Mesenteric fat pad (tissue), 1 donor: Measurements from ENCODE around the gene CPA4. TPM values are rescaled to one million over a fixed set of nuclear protein-coding genes. Genes with fewer than 3 reads are reported as not detected.
"Not testable (repeated sequence)": the region's sequence is repeated elsewhere in the genome, so short reads cannot be mapped to it uniquely, and the experiment has no call there.

ENCODE experiments used
- DNase-seq: peaks from one replicate; pipeline ENCODE4 v3.0.0-alpha.2; 2020; ENCODE audit warnings: low spot score
- long read RNA-seq: library from polyadenylated mRNA; unstranded; transcript quantifications from one replicate; pipeline ENCODE4 v2.0.0, GENCODE V29; 2020
- total RNA-seq: library from RNA; stranded (reverse); fragmentation: NEBNext Ultra II Directional; extraction: Animal tissue kit (Norgen Biotek cat#: 25700); gene quantifications from one replicate; pipeline ENCODE4 v1.2.1, GENCODE V29; 2021
- donor health status: DM: yes; HTN: yes; CAD: no.

The CPA4 gene
- 3.2 TPM for total RNA-seq
- long read RNA-seq, partial matches to known transcripts: 1 of 1 reads
- long read RNA-seq, other reads (novel, unspliced or antisense): 0 of 1 reads

GRCh38 chr7:130292682-130293257 lies at the start of gene CPA4:
TSS of gene CPA4 (plus strand) at chr7:130293161. CDS start at chr7:130293181, 20 bp downstream.
- peak; percentile 41 for DNase-seq

- not testable (repeated sequence) for DNase-seq
Observed at GRCh38 chr7:130243486-130243885, 49.5 kb upstream of the CPA4 start.

- not testable (repeated sequence) for DNase-seq
Observed at GRCh38 chr7:130246491-130246890, 46.5 kb upstream of the CPA4 start.

GRCh38 chr7:130248842-130249241 lies 44.1 kb upstream of the CPA4 start:
- DNase-seq: not testable (repeated sequence)

- DNase-seq: not testable (repeated sequence)
Observed at GRCh38 chr7:130249626-130250025, 43.3 kb upstream of the CPA4 start.

GRCh38 chr7:130254555-130254954 lies 38.4 kb upstream of the CPA4 start:
- no peak for DNase-seq

- no peak for DNase-seq
Observed at GRCh38 chr7:130256704-130257103, 36.3 kb upstream of the CPA4 start.

GRCh38 chr7:130258494-130259078 lies 34.4 kb upstream of the CPA4 start:
- DNase-seq: no peak

- DNase-seq: no peak
Observed at GRCh38 chr7:130262448-130262847, 30.5 kb upstream of the CPA4 start.

- no peak for DNase-seq
Observed at GRCh38 chr7:130263130-130263529, 29.8 kb upstream of the CPA4 start.

- no peak for DNase-seq
Observed at GRCh38 chr7:130266258-130266960, 26.6 kb upstream of the CPA4 start, which contains the start of gene CPA2. TSS of gene CPA2 (plus strand) at chr7:130266863. CDS start at chr7:130266882, 19 bp downstream.

GRCh38 chr7:130266961-130267321 lies 26.0 kb upstream of the CPA4 start:
- no peak for DNase-seq

GRCh38 chr7:130268463-130269317 lies 24.3 kb upstream of the CPA4 start:
- DNase-seq: no peak

- DNase-seq: no peak
Observed at GRCh38 chr7:130269318-130269694, 23.7 kb upstream of the CPA4 start.

- no peak for DNase-seq
Observed at GRCh38 chr7:130270947-130271800, 21.8 kb upstream of the CPA4 start.

- no peak for DNase-seq
Observed at GRCh38 chr7:130272381-130273080, 20.4 kb upstream of the CPA4 start.

GRCh38 chr7:130273081-130273932 lies 19.7 kb upstream of the CPA4 start:
- no peak for DNase-seq

- DNase-seq: no peak
Observed at GRCh38 chr7:130273933-130274255, 19.1 kb upstream of the CPA4 start.

- no peak for DNase-seq
Observed at GRCh38 chr7:130274296-130274695, 18.7 kb upstream of the CPA4 start.
